Loucy (cell line): Measurements from ENCODE around the gene NEK8.

Source experiments
- EZH2phosphoT487 ChIP-seq: fragments of 200-600 bp; IDR thresholded peaks from 2 replicates; pipeline ENCODE4 v1.6.1; 2018; ENCODE audit warnings: antibody characterized with exemption, mild to moderate bottlenecking, moderate library complexity, borderline replicate concordance
- TF ChIP-seq, protein P1 (sequence below): fragments of 200-600 bp; sonication (generic); conservative IDR thresholded peaks from 2 replicates; pipeline ENCODE4 v1.5.1; 2014; ENCODE audit warnings: mild to moderate bottlenecking, antibody characterized with exemption, low read length

DNA sequence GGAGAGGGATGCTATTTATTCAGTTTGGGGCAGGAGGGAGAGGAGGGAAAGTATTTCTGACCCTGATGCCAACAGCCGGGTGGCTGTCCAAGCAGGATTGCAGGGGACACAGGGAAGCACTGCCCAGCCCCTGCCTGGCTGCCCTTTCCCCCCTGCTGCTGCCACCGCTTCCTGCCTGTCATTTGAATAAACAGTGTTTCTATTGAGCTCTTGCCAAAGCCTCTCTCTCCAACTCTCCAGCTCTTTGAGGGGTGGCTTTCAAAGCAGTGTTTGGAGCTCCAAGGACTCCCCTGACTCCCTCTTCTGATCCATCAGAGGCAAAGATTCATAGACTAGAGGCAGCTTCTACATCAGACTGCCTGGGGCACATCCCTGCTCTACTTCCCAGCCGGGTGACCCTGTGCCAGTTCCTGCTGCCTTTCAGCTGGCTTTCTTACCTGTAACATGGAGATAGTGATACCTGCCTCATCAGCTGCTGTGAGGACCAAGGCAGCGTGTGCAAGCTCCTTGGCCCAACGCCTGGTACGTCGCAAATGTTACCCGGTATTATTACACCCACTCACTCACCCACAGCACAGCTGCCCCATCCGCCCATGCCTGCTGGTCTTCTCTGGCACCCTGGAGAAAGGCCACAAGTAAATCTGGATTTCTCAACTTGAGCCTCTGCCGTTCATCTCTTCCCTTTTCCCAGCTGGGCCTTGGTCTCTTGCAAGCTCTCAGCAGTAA is 26.4 kb upstream of the NEK8 start:
- TF ChIP-seq, protein P1, sequence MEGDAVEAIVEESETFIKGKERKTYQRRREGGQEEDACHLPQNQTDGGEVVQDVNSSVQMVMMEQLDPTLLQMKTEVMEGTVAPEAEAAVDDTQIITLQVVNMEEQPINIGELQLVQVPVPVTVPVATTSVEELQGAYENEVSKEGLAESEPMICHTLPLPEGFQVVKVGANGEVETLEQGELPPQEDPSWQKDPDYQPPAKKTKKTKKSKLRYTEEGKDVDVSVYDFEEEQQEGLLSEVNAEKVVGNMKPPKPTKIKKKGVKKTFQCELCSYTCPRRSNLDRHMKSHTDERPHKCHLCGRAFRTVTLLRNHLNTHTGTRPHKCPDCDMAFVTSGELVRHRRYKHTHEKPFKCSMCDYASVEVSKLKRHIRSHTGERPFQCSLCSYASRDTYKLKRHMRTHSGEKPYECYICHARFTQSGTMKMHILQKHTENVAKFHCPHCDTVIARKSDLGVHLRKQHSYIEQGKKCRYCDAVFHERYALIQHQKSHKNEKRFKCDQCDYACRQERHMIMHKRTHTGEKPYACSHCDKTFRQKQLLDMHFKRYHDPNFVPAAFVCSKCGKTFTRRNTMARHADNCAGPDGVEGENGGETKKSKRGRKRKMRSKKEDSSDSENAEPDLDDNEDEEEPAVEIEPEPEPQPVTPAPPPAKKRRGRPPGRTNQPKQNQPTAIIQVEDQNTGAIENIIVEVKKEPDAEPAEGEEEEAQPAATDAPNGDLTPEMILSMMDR: no peak
- no peak for TF ChIP-seq EZH2phosphoT487
